NCI-H1105 treated with DMSO at 0.1 percent for 48 hours (cell line): Measurements from ENCODE around the gene NR2E3.

Source experiments
- DNase-seq: peaks from one replicate; lab custom pipeline; 2025; lab: John Stamatoyannopoulos, UW

NR2E3 gene

GRCh38 chr15:71791975-71792374 lies 18.4 kb upstream of the NR2E3 start:
- no peak for DNase-seq

GRCh38 chr15:71792521-71792920 lies 17.8 kb upstream of the NR2E3 start:
- no peak for DNase-seq

- DNase-seq, result no peak
These were observed 11.7 kb upstream of the NR2E3 start for GRCh38 chr15:71798641-71799040.

- DNase-seq, result no peak
These were observed 10.2 kb upstream of the NR2E3 start for GRCh38 chr15:71800190-71800589.

GRCh38 chr15:71800835-71801745 lies 9.3 kb upstream of the NR2E3 start:
- DNase-seq, result peak; percentile 67

DNA sequence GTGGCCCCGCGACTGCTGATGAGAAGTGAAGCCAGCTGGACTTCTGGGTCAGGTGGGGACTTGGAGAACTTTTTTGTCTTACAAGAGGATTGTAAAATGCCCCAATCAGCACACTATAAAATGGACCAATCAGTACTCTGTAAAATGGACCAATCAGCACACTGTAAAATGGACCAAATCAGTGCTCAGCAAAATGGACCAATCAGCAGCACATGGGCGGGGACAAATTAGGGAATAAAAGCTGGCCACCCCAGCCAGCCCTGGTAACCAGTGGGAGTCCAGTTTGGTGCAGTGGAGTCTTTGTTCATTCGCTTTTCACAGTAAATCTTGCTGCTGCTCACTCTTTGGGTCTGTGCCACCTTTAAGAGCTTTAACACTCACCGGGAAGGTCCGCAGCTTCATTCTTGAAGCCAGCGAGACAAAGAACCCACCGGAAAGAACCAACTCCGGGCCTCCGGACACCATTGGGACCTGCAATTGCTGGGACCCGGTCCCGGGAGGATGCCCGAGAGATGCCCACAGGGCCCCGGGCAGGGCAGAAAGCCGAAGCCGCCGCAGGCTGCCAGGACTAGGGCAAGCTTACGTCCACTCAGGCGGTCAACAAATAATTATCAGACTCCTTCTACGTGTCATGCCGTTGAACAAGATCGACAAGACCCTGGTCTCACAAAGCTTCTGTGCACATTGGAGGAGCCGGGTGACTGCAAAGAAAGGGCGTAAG lies 8.3 kb upstream of the NR2E3 start:
- DNase-seq, result no peak

- no peak for DNase-seq
These were observed 7.6 kb upstream of the NR2E3 start for GRCh38 chr15:71802770-71803169.

- peak; percentile 27 for DNase-seq
These were observed 6.1 kb upstream of the NR2E3 start for GRCh38 chr15:71804226-71804625.

GRCh38 chr15:71804695-71805470 lies 5.5 kb upstream of the NR2E3 start:
- DNase-seq, result no peak

DNA sequence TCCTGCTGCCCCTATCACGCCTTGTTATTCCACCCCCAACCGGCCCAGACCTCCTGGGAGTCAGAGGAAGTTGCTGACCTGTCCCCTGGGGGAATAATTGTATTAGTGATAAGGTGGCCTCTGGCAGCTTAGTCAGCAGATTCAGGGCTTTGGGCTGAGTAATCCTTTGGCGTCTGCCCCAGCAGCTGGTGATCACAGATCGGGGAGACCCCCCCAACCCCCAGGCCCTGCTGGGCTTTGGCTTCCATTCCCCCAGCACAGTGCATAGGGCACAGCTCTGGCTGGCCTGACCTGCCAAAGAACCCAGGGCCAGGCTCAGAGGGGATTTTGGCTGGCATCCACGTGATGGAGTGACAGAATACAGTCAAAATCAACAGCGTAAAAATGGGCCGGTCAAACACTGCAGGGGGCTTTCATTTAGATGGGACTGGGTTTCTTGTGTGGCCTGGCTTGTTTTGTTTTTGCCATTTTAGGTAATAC lies 3.9 kb upstream of the NR2E3 start:
- no peak for DNase-seq

DNA sequence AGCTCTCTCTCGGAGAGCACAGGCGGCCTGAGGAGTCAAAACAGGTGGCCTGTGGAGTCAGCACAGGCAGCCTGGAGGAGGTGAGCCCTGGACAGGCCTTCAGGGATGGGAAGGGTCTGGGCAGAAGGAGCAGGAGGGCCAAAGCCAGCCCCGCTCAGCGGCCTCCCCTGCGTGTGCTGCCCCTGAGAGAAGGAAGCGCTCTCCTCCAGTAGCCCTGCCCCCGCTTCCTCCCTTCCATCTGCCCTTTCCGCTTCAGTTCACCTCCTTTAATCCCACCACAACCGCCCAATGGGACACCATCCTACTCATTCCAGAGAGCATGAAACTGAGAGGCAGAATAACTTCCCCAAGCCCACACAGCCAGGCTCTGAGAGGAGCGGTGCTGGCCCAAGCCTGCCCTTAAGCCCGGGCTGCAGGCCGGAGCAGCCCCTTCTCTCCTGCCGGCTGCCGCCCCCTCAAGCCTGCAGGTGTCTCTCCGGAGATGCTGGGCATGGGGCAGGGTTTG lies 3.2 kb upstream of the NR2E3 start:
- DNase-seq, result no peak

DNA sequence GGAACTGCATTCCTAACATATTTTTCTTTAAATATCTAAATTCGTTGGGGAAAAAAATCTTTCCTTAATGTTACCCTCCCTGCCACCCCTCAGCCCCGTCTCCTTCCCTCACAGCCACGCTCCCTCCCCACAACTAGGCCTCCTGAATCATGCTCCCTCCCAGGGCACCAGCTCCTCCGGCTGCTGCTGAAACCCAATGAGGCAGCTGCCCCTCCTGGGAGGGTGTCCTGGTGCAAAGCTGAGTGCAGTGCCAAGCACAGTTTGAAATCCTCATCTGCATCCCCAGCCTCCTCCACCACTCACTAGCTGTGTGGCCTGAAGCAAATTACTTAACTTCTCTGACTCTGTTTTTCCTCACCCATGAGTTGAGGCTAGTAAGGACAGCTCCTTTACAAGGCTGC lies 2.7 kb upstream of the NR2E3 start:
- DNase-seq, result no peak

DNA sequence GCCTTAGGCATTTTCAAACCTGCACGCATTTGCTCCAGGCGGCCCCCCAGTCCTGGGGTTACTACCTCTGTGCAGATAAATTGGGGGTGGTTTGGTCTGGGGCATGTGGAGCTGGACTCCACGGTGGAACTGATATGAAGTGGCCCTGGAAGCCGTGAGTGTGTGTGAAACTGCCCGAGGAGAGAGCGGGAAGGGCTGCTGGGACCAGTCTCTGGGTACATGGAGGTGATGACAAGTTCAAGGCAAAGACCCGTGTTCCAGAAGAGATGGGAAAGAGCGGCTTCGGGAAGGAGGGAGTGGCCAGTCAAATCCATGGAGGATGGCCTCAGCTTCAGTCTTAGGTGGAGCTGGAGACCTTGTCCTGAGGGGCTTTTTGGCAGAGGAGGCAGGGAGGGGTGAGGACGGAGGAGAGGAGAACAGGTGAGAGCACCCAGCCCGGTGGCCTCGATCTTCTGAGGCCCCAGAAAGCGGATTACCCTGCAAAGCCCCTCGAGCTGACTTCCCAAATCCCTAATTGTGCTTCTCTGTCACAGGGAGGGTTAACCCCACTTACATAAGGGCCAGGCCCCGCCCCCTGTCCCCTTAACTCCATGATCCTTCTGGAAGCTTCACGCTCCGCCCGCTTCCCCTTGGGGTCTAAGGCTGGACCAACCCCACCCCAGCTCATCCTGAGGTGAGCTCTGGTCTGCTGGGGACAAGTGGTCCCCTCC lies 1.9 kb upstream of the NR2E3 start:
- DNase-seq, result no peak

- no peak for DNase-seq
These were observed 1.0 kb upstream of the NR2E3 start for GRCh38 chr15:71809346-71809745.

GRCh38 chr15:71811036-71811736 lies 832 bp downstream of the NR2E3 start:
- no peak for DNase-seq

GRCh38 chr15:71811752-71812735 lies 1.7 kb downstream of the NR2E3 start:
- no peak for DNase-seq

- DNase-seq, result no peak
These were observed 2.8 kb downstream of the NR2E3 start for GRCh38 chr15:71812966-71813722.

GRCh38 chr15:71813723-71814470 lies 3.5 kb downstream of the NR2E3 start:
- DNase-seq, result no peak
